ENCODE results near the gene RBL1.
"Not testable (repeated sequence)": the region's sequence is repeated elsewhere in the genome, so short reads cannot be mapped to it uniquely, and the experiment has no call there.

The RBL1 gene

DNA sequence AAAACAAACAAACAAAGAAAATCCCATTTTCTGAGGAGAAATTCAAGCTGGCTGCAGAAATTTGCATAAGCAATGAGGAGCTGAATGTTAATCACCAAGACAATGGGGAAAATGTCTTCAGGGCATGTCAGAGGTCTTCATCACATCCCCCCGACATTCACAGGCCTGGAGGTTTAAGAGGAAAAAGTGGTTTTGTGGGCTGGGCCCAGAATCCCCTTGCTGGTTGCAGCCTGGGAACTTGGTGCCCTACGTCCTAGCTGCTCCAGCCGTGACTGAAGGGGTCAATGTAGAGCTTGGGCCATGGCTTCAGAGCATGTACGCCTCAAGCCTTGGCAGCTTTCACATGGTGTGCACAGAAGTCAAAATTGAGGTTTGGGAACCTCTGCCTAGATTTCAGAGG, 101.6 kb downstream of the RBL1 start:
- not testable (repeated sequence) for DNase-seq

- no peak for DNase-seq
These were observed 102.9 kb downstream of the RBL1 start for GRCh38 chr20:36992802-36993334.

DNA sequence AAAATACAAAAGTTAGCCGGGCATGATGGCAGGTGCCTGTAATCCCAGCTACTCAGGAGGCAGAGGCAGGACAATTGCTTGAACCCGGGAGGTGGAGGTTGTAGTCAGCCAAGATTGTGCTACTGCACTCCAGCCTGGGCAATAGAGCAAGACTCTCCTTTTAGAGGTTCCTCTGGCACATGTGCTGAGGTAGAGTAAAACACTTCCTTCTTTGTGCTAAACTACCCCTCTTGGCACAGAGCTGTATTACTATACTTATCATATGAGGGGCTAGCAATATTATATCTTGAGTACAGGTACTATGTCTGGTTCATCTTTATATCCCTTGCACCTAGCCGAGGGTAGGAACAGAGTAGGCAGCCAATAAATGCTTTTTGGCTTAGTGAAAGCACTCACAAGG, 104.1 kb downstream of the RBL1 start:
- DNase-seq: no peak

DNA sequence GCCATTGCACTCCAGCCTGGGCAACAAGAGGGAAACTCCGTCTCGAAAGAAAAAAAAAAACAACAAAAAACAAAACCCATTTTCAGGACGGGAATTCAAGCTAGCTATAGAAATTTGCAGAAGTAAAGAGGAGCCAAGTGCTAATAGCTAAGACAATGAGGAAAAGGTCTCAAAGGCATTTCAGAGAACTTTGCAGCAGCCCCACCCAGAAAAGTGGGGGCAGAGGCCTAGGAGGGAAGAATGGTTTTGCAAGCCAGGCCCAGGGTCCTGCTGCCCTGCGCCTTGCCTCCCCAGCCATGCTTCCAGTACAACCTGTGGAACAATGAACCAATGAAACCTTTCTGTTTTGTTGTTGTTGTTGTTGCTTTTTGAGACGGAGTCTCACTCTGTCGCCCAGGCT, 106.0 kb downstream of the RBL1 start:
- no peak for DNase-seq

DNA sequence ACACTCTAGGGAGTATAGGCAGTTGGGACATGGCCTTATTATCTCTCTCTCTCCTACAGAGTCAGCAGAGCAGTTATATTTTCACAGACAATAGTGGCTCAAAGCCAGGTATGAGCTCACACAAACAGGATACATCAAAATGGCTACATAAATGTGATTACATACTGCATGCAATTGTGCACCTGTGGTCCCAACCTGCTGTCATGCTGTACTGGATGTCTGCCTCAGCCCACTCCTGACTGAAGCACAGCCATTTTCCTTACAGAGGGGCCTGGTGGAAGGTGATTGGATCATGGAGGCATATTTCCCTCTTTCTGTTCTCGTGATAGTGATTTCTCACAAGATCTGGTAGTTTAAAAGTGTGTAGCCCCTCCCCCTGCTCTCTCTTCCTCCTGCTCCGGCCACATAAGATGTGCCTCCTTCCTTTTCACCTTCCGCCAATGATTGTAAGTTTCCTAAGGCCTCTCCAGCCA, 107.3 kb downstream of the RBL1 start:
- no peak for DNase-seq

DNA sequence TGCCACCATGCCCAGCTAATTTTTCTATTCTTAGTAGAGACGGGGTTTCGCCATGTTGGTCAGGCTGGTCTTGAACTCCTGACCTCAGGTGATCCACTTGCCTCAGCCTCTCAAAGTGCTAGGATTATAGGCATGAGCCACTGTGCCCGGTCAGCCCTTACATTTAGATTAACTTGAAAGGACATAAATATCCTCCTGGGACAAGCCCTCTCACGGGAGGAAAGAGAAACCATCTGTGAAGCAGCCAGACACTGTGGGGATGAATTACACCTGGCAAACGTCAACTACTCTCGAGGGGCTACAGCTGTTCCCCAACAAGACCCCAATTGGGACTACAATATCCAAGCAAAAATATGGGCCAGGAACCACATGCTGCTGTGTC, 111.5 kb downstream of the RBL1 start:
- no peak for DNase-seq

DNA sequence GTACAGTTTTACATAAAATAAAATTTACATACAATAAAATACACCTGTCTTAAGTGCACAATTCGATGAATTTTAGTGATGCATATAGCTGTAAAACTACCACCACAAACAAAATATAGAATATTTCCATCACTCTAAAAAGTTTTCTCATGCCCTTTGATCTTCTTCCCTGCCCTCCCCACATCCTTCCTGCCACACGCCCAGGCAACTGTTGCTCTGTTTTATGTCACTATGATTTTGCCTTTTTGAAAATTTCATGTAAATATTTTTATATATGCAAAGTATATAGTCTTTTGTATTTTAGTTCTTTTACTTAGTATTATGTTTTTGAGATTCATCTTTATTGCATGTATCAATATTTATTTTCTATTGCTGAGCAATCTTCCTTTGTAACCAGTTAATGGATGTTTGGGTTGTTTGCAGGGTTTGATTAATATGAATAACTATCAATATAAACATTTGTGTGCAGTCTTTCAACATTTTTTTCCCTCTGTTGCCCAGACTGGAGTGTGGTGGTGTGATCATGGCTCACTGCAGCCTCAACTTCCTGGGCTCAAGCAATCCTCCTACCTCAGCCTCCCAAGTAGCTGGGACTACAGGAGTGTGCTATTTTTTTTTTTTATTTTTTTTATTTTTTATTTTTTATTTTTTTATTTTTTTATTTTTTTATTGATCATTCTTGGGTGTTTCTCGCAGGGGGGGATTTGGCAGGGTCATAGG, 120.5 kb downstream of the RBL1 start:
- no peak for DNase-seq

DNA sequence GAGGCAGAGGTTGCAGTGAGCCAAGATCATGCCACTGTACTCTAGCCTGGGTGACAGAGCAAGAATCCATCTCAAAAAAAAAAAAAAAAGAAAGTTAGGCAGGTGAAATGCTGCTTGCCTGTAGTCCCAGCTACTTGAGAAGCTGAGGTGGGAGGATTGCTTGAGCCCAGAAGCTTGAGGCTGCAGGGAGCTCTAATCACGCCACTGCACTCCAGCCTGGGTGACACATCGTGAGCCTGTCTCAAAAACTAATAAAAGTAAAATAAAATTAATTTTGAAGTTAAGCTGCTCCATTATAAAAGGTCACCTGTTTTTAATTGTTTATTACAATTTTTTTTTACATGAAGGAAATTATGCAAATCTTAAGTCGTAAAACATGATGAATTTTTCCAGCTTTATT, 121.1 kb downstream of the RBL1 start:
- DNase-seq: no peak

- DNase-seq: no peak
These were observed 124.7 kb downstream of the RBL1 start for GRCh38 chr20:36971103-36971502.

- DNase-seq: no peak
These were observed 126.2 kb downstream of the RBL1 start for GRCh38 chr20:36969478-36970186.

- no peak for DNase-seq
These were observed 126.7 kb downstream of the RBL1 start for GRCh38 chr20:36969051-36969450.

GRCh38 chr20:36967636-36968035, 128.2 kb downstream of the RBL1 start:
- no peak for DNase-seq

DNA sequence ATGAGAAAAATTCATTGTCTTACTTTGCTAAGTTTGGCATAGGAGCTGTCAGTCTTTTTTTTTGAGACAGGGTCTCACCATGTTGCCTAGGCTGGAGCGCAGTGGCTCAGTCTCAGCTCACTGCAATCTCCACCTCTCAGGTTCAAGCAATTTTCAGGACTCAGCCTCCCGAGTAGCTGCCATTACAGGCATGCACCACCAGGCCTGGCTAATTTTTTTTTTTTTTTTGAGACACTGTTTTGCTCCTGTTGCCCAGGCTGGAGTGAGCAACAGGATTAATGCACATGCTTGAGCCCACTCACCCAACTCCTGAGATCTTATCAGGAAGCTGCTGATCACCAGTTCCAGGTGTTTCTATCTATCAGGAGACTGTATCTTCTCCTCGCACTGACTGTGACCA, 128.8 kb downstream of the RBL1 start:
- not testable (repeated sequence) for DNase-seq

DNA sequence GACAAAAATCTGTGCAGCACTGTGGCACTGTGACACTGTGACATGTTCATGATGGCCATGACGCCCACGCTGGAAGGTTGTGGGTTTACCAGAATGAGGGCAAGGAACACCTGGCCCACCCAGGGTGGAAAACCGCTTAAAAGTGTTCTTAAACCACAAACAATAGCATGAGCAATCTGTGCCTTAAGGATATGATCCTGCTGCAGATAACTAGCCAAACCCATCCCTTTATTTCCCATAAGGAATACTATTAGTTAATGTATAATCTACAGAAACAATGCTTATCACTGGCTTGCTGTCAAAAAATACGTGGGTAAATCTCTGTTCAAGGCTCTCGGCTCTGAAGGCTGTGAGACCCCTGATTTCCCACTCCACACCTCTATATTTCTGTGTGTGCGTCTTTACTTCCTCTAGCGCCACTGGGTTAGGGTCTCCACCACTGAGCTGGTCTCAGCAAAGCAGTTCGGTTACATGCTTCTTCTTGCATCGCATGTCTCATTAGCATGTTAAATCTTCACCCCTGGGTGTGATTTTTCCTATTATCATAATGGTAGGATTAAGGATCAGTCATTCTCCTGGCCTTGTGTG, 133.3 kb downstream of the RBL1 start:
- DNase-seq: not testable (repeated sequence)

DNA sequence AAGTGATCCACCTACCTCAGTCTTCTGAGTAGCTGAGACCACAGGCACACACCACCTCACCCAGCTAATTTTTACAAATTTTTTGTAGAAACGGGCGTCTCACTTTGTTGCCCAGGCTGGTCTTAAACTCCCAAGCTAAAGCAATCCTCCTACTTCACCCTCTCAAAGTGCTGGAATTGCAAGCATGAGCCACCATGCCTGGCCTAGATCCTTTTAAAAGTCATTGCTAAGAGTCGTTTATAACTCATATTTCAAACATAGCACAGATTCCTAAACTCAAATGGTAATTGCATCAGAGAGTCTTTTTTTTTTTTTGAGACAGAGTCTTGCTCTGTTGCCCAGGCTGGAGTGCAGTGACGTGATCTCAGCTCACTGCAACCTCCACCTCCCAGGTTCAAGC, 136.6 kb downstream of the RBL1 start:
- DNase-seq: no peak

GRCh38 chr20:36957875-36958667, 137.7 kb downstream of the RBL1 start:
- no peak for DNase-seq

- DNase-seq: no peak
These were observed 139.1 kb downstream of the RBL1 start for GRCh38 chr20:36956674-36957073.

GRCh38 chr20:36956016-36956415, 139.8 kb downstream of the RBL1 start:
- no peak for DNase-seq

DNA sequence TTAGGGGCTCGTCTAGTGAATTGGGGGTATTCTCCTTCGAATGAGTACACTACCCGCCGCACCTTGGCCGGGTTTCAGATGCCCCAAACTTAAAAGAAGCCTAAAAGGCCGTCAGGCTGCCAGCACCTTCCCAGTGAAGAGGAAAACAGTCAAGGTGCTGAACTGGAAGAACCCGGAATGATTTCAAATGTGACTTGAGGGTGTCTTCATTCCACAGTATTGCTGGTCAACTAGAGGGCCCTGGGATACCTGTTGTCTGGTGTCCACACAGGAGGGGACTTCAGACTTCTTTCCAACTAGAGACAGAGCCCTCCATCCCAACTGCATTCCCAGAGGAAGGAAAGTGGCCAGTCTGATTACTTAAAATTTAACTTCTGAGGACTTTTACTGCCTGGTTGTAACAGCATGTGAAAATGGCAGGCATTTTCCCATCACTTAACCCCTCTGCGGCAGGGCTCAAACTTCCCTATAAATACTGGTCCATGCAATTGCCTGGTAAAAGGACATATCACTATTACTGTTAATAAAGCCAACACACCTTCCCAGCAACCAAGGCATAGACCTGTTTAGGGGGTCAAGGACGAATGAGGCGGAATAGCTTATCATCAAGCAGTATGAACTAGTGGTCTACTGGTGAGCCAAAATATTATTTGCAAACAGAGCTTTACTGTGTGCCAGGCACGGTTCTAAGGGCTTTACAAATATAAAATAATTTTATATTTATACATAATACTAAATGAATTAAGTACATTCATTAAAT, 143.6 kb downstream of the RBL1 start:
- DNase-seq: no peak

DNA sequence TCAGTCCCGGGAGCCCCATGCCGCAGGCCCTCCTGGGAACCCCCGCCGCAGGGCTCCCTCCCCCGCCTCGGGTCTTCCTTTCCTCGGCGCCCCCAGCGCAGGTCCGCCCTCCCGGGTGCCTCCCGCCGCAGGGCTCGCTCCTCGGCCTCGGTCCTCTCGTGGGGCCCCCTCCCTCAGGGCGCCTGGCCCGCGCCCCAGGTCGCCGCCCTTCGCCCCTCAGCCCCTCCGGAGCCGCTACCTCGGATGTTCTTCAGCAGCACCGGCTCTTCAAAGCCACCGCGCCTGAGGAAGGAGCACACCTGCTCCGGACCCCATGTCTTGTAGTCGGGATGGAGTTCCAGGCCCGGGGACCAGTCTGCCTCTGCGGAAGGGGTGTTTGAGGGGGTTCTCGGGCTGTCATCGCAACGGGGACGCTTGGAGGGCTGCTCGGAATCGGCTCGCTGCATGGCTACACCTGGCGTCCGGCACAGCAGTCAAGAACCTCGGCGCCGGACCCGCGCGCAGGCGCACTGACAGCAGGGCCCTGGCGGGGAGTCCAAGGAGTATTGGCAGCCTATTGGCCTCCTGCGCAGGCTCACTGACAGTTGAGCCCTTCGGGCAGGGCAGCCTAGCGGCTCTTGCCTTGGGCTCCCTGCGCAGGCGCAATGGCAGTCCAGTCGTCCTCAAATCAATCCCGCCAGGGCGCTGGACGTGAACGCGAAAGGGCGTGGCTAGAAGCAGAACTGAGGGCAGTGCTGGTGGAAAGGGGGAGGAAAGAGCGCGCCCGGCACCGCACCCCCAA, 144.4 kb downstream of the RBL1 start, which contains the start of gene SAMHD1:
SAMHD1 (minus strand) TSS at position 511 of the 781 bp plus-strand sequence; CDS start at position 446, 65 bp downstream.
- DNase-seq: peak; percentile 96

All from NCI-H446 treated with DMSO at 0.1 percent for 48 hours (cell line).